NCI-H345 (cell line): ENCODE data around the gene TNRC6C.
A peak's percentile ranks its signal among the peaks of the same experiment; 100 is the strongest.

Source experiments
- DNase-seq: peaks from one replicate; lab custom pipeline; 2025; lab: John Stamatoyannopoulos, UW

TNRC6C gene

DNA sequence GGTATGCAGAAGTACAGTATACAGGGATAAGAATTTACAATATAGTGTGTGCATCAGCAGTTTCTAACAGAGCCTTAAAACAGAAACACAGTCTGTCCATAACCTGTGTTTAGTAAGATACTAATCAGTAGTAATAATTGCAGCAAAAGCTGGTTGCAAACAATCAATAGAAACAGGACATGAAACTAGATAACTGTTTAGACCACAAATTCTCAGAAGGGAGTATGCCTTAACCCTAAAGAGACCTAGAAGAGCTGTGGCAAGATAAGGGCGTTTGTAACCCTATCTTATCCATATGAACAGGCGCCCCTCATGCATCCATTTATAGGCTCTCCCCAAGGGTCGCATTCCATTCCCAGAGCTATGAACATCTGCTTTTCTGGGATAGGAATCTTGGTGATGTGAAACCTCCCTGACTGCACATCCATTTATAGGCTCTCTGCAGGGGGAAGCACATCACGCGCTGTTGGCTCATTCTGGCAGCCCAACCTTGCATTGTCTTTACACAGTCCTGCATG, 123.9 kb downstream of the TNRC6C start:
- peak; percentile 41 for DNase-seq

DNA sequence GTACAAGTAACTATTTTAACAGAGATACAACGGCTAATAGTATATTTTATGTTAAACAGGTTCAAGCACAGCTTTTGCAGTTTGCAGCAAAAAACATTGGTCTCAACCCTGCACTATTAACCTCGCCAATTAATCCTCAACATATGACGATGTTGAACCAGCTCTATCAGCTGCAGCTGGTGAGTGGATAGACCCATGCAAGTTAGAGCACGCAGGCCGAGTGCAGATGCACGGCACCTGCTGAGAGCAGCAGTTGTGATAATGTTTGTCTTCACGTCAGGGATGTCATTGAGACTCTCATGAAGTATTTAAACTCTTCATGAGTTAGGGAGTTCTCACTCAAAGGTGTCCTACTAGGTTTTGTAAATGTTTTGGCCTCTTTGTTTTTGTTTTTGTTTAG, 124.5 kb downstream of the TNRC6C start:
- DNase-seq = peak; percentile 96

DNA sequence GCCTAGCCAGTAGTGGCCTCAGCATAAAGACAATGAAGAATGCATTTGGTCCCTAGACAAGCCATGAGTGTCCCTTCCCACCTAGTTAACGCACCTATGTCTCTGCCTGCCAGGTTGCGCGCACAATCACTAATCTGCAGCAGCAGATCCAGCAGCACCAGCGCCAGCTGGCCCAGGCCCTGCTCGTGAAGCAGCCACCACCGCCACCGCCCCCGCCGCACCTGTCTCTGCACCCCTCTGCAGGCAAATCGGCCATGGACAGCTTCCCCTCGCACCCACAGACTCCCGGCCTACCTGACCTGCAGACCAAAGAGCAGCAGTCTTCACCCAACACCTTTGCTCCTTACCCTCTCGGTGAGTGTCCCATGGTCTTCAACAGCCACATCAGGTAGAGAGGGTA, 128.2 kb downstream of the TNRC6C start:
- no peak for DNase-seq

DNA sequence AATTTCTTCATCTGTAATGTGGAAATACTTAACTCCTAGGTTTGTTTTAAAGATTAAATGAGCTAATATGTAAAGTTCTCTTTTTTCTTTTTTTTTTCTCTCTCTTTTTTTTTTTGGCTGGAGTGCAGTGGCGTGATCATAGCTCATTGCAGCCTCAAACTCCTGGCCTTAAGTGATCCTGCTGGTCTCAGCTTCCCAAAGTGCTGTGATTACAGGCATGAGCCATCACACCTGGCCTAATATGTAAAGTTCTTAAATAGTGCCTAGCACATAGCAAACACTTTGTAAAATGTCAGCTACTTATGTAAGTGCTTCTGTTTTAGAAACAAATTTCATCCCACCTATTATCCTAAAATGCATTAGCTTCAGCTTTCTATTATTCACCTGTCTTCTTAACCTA, 130.0 kb downstream of the TNRC6C start:
- no peak for DNase-seq

DNA sequence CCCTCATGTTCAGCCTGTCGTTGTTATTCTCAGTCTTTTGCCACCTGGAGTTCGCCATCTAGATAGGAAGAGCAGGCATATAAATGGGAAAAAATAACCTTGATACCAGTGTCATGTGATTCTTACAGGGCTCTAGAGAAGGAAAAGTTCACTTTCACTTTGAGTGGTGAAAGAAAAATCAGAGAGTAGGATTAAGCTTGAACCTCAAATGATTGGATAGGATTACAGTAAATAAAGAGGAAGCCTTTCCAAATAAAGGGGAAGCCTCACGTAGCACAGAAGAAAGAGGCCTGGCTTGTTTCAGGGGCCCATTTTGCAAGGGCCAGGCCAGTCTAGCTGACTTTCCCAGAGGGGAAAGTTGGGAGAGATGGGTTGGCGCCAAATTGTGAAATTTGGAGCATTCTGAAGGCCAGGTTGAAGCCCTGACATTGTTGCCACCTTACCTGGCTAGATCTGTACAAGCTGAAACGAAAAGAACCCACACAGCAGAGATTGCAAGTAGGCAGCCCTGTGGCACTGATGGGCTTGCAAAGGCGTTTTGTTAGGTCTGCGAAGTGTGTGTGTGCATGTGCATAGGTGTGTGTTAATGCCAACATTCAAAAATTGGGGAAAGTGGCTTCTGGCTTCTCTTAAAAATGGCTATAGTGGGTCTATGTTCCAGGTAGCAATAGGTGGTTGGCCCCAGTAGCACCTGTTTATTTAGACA, 131.2 kb downstream of the TNRC6C start:
- DNase-seq = no peak

DNA sequence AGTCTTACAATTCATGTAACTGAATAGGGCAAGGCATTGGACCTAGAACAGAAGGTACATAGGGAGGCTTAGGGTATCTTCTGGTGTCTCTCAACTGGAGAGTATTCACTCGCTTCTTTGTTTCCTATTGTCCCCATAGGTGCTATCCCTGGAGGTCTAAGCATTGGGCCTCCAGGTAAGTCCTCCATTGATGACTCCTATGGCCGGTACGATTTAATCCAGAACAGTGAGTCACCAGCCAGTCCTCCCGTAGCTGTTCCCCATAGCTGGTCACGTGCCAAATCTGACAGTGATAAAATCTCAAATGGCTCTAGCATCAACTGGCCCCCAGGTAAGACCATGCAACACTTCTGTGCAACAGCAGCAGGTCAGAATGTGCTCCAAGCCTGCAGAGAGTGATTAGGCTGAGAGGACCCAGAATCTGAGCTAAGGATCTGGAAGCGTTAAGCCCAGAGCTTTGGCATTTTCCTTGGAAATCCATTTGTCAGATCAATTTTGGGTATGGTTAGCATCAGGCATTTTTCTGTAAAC, 134.4 kb downstream of the TNRC6C start:
- DNase-seq = no peak

DNA sequence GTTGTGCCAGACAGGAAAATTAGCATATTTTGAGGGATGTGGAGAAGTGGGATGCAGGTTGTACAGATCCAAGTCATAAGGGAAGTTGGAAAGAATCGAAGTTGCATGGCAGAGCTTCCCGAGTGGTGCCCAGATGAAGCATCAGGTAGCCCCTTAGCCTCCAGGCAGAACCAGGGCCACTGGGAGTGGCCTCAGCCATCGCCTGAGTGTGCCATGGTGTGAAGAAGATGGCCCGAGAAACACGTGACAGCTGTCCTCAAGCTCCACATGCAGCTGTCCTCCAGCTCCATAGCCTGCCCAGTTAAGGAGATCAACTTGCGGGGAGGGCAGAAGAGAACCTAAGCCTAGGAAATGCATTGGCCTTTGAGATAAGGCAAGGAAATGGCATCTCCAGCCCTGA, 136.5 kb downstream of the TNRC6C start:
- no peak for DNase-seq

DNA sequence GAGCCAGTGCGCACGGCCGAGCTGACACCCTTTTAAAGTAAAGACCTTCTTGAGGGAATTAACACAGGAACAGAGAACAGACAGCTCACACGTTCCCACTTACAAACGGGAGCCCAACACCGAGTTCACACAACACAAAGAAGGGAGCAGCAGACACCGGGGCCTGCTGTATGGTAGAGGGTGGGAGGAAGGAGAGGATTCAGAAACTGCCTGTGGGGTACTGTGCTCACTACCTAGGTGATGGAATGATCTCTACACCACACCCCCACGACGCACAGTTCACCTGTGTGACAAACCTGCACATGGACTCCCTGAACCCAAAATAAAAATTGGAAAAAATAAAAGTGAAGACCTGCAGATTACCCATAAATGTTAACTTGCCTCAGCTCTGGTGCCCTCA, 137.6 kb downstream of the TNRC6C start:
- DNase-seq = no peak

DNA sequence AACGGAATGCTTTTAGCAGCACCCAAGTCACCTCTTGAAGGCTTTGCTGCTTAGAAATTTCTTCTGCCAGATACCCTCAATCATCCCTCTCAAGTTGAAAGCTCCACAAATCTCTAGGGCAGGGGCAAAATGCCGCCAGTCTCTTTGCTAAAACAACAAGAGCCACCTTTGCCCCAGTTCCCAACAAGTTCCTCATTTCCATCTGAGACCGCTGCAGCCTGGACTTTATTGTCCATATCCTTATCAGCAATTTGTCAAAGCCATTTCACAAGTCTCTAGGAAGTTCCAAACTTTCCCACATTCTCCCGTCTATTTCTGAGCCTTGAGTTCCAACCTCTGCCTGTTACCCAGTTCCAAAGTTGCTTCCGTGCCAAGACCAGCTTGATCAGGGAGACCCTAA, 142.6 kb downstream of the TNRC6C start:
- no peak for DNase-seq

DNA sequence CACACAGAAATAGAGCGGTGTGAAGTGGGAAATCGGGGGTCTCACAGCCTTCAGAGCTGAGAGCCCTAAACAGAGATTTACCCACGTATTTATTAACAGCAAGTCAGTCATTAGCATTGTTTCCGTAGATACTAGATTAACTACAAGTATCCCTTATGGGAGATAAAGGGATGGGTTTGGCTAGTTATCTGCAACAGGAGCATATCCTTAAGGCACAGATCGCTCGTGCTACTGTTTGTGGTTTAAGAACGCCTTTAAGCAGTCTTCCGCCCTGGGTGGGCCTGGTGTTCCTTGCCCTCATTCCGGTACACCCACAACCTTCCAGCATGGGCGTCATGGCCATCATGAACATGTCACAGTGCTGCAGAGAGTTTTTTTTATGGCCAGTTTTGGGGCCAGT, 143.0 kb downstream of the TNRC6C start:
- no peak for DNase-seq

DNA sequence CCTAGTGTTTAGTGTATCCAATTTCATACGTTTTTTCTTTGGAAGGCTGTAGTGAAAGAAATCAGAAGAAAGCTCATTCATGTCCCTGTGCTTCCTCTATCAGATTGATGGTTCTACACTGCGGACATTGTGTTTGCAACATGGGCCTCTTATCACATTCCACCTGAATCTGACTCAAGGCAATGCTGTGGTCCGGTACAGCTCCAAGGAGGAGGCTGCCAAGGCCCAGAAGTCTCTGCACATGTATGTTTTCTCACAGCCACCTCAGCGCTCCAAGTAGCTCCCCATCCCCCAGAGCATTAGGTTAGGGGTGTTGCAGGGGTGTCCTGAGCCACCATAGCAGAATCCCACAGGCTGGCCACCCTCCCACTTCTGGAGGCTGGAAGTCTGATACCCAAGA, 144.8 kb downstream of the TNRC6C start:
- DNase-seq = no peak

DNA sequence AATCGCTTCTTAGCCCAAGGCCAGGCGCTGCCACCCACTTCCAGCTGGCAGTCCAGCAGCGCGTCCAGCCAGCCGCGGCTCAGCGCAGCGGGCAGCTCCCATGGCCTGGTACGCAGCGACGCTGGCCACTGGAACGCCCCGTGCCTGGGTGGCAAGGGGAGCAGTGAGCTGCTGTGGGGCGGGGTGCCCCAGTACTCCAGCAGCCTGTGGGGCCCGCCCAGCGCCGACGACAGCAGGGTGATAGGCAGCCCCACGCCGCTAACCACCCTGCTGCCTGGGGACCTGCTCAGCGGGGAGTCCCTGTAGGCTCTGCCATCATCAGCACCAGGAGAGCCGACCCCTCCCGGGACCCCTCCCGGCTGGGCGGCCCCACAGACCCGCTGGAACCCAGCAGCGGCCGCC, 146.0 kb downstream of the TNRC6C start:
- no peak for DNase-seq

DNA sequence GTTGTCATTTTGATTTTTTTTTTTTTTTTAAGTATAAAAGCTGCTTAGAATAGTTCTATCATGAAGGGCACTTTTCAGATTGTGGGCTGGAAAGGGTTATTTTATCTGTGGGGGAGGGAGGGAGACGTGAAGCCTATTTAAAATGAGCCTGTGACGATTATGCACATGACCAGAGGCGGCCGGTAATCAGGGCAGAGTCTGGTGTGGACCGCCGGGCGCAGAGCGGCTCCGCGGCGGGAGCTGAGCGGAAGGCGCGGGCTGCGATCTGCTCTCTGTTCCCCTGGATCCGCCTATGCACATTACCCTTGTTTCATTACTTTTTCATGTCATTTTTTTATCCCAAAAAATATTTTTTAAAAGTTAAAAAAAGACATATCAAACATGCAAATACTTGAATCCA, 146.6 kb downstream of the TNRC6C start:
- no peak for DNase-seq

DNA sequence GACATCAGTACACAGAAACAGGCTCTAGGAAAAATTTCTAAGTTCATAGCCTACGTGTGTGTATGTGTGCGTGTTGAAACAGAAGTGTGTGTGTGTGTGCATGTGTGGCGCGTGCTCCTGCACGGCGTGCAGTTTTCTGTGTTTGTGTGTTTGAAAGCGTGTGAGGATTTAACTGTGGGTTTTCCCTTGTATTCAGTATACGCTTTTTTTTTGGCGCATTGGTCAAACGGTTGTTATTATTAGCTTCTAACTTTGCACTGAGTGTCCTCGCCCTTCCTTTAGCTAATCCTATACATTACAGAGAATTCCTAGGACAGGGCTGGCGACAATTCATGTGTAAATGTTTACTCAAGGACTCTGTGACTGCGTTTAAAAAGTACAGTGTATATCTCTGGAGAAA, 147.0 kb downstream of the TNRC6C start:
- no peak for DNase-seq

DNA sequence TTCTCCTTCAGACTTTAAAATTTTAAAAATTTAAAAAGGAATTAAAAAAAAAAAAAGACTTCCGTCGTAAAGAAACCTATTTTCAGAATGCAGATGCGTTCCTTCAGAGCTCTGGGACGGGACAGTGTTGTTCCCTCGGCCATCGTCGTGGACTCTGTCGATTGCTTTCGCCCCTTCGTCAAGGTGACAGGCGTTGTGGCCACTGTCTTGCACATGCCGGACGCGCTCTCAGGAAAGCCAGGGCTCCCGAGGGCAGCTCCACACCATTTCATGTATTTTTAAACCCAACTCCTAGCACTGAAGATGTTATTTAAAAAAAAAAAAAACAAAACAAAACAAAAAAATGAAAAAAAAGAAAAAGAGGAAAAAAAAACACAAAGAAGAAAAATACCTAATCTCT, 147.7 kb downstream of the TNRC6C start:
- no peak for DNase-seq

DNA sequence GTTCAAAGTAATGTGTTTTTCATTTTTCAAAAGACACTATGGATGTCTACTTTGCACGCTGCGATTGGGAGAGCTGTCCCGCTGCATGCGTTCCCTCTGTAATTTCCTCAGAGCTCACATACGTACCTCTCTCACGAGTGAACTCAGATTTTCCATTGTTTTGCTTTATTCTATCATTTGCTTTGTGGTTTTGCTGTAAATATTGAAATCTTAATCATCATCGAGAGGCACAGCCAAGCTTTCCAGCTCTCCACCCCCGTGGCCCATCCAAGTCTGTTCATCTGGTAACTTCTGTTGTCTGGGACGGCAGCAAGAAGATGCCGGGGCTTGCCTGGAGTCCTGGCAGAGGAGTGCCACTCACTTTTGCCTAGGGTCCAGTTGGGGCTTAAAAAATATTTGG, 149.0 kb downstream of the TNRC6C start:
- no peak for DNase-seq

DNA sequence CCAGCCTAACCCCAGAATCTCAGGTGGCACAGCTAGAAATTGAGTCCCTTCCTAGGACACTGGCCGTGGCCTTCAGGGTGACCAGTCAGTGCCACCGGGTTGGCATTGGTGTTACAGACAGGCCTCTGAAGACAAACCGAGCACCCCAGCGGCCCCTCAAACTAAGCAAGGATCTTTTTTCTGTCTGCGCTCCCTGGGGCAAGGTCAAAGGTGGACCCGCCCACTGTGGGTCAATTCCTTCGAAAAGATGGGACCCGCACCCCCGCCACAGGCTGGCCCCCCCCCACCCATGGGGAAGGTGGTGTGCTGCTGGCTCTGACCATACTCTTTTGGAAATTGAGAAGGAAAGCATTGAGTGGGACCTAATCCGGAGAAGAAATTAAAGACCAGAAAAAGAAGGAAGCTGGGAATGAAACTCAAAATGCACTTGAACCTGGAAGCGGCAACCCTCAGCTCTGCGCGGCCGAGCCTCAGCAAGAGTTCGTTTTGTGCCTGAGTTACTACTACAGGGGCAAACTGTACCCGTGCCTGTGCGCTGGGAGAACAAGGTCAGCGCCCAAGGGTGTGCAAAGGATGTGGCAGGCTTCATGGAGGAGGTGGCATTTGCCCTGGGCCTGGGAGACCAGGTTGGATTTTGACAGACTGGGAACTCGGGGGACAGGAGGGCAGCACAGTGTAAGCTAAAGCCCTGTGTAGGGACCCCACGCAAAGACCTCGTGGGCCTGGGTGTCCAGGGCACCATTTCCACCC, 149.6 kb downstream of the TNRC6C start:
- DNase-seq = no peak

DNA sequence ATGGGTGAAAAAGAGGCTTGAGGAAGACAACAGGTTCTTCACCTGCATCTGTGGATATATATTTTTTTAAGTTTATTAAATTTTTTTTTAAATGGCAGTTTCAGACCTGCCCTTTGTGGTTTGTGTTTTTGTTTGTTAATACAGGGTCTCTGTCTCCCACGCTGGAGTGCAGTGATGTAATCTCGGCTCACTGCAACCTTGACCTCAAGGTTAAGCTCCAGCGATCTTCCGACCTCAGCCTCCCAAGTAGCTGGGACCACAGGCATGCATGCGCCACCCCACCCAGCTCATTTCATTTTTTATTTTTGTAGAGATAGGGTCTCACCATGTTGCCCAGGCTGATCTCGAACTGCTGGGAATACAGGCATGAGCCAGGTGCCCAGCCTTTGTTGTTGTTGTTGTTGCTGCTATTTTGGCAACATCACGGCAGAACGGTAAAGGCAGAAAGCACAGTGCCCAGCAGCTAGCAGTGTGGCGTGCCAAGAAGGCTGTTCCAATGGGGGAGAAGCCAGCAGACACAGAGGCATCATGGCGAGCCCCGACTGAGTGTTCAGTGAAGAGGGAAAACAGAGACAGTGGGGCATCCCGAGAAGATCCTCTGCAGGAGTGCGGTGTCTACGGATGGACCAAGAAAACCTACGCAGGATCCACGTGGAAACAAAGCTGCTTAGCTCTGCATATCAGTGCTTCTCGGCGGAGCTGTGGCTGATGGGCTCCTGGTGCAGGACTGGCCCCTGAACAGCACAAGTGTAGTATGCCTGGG, 150.4 kb downstream of the TNRC6C start:
- DNase-seq = no peak

DNA sequence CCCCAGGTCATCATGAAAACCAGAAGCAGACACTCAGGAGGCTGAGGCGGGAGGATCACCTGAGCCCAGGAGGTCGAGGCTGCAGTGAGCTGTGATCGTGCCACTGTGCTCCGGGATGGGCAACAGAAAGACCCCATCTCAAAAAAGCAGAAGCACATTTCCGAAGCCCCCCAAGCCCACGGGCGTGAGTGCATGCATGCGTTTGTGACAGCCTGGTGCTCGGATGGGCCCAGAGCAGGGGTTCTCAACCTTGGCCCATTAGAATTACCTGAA, 150.9 kb downstream of the TNRC6C start:
- DNase-seq = no peak

DNA sequence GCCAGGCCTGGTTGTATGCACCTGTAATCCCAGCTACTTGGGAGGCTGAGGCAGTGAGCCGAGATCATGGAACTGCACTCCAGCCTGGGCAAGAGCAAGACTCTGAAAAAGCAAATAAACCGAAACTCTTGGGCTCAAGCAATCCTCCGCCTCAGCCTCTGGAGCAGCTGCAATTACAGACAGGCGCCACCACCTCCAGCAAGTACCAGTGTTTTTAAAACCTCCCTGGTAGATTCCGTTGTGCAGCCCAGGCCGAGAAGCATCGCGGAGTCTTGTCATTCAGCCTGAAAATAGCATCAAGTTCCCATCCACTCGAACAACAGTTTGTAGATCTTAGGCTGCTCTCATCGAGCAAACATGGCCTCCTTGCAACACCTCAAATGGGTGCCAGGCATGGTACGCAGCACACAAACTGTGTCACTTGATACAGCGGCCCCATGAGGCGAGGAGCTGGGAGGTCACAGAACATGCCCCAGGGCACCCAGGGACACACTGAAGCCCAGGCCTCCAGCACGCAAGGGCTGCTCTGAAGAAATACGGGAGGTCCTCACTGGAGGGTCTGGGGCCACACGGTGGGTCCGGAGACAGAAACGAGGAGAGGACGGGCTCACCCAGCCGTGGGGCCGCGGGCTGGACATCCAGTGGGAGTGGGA, 152.0 kb downstream of the TNRC6C start:
- DNase-seq = no peak

DNA sequence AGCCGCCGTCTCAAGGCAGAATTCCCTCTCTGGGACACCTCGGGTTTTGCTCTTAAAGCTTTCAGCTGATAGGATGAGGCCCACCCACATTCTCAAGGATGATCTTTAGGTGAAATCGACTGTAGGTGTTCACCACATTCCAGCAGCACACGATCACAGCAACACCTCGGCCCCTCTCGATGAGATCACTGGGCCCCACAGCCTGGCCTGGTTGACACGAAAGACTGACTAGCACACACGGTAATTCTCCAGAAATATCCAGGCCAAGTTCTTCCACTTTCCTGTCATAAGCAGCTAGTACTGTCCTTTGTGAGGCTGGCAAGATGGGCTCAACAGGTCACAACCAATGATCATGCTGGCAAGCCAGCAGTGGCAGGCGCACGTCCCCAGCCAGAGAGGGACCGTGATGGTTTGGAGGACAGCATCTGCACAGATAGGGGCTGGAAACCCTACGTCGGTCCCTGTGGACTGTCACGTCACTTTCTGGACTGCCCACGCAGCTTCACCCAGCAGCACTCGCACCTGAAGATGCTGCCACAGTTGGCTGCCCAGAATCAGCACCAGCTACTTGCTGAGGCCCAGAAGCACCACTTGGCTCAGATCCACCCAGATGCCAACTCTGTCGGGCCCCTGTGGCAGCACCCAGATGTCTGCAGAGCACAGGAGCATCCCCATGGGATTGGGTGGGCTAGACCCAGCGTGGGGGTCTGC, 152.7 kb downstream of the TNRC6C start:
- DNase-seq = no peak
